Tibial nerve (tissue), 4 donors: Measurements from ENCODE around the gene NAGLU. TPM values are rescaled to one million over a fixed set of nuclear protein-coding genes. Genes with fewer than 3 reads are reported as not detected.
"Not testable (repeated sequence)": the region's sequence is repeated elsewhere in the genome, so short reads cannot be mapped to it uniquely, and the experiment has no call there.

ENCODE experiments used
- DNase-seq, 2 donors: peaks; one replicate each; pipeline ENCODE4 v3.0.0-alpha.2; 2019; ENCODE audit warnings: low spot score in 2 of 2
- H3K27ac ChIP-seq, 4 donors: fragments of 200-600 bp; sonication (generic) in 3 of 4; one replicate each; pipeline ENCODE4 v1.5.1; 2017 to 2019; ENCODE audit warnings: mild to moderate bottlenecking in 1 of 4
- H3K27me3 ChIP-seq, 2 donors: fragments of 200-600 bp; sonication (generic) in 1 of 2; one replicate each; pipeline versions ENCODE4 v1.5.1 to v1.6.0; 2017 to 2019
- H3K36me3 ChIP-seq, 3 donors: fragments of 200-600 bp; sonication (generic); one replicate each; pipeline ENCODE4 v1.5.1; 2018 to 2019
- H3K4me1 ChIP-seq, 4 donors: fragments of 200-600 bp; sonication (generic) in 3 of 4; one replicate each; pipeline ENCODE4 v1.5.1; 2017 to 2019
- H3K4me3 ChIP-seq, 4 donors: fragments of 200-600 bp; sonication (generic) in 3 of 4; one replicate each; pipeline ENCODE4 v1.5.1; 2017 to 2019; ENCODE audit warnings: mild to moderate bottlenecking in 1 of 4, moderate library complexity in 1 of 4
- H3K9me3 ChIP-seq, 4 donors: fragments of 200-600 bp; sonication (generic) in 3 of 4; one replicate each; pipeline ENCODE4 v1.5.1; 2017 to 2019
- EP300 ChIP-seq, 2 donors: sonication (generic); formaldehyde crosslinking; IDR thresholded peaks; one replicate each; pipeline ENCODE4 v1.6.1; 2017; ENCODE audit warnings: antibody characterized with exemption in 2 of 2, mild to moderate bottlenecking in 1 of 2
- POLR2A ChIP-seq, 2 donors: fragments of 450-650 bp; IDR thresholded peaks; one replicate each; pipeline ENCODE4 v1.6.1; 2017; ENCODE audit warnings: antibody characterized with exemption in 2 of 2, mild to moderate bottlenecking in 2 of 2, moderate library complexity in 2 of 2
- WGBS, 2 donors: methylation state at CpG; one replicate each; pipeline ENCODE4 v1.1.5; 2018; 5-methylcytosine and 5-hydroxymethylcytosine counted together
- total RNA-seq, 4 donors: library from RNA; depleted of rRNA; stranded (reverse); fragments of >200 nt; gene quantifications; one replicate each; pipeline ENCODE4 v1.1.0, GENCODE V29; 2016
- TF ChIP-seq, protein P1 (sequence below), 5 experiments: fragments of 200-600 bp in 3 of 5; fragments of 450-650 bp in 2 of 5; sonication (generic) in 3 of 5; IDR thresholded peaks; one replicate each; pipeline ENCODE4 v1.5.1; 2016 to 2019; ENCODE audit warnings: antibody characterized with exemption in 5 of 5, mild to moderate bottlenecking in 3 of 5, moderate library complexity in 2 of 5

NAGLU gene
- total RNA-seq, 4 donors from 2014 or later = 52.3 to 115 (median 67.3) TPM

DNA sequence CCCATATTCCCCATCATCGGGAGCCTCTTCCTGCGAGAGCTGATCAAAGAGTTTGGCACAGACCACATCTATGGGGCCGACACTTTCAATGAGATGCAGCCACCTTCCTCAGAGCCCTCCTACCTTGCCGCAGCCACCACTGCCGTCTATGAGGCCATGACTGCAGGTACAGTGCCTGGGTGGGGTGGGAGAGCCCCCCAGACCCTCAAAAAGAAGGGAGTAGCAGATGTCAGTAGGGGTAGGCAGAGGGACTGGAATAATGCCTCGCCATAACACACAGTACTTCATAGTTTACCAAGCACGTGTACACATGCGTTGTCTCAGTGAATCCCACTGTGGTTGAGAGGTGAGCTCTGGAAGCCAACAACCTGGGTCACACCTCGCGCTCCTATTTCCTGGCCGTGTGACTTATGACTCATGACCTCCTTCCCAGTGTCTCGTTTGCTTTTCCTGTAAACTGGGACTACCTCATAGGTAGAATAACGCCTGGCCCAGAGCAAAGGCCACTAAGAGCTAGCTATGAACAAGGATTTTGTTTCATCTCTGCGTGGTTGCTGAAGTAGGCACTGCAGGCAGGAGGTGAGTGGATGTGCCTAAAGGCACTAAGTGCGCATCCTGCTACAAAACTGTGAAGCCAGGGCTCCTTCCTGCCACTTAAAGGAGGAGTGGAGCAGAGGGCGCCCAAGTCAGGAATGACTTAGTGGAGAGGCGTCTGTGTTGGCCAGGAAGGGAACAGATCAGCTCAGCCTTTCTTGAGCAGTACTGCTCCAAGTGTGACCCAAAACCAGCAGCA is 5.2 kb downstream of the NAGLU start:
- Histone ChIP-seq H3K4me1 (peaks cover 3 to 18% (median 9%) of the 10 kb centered on the region in 4 donors), H3K27ac (no peak overlapping the region), H3K9me3 (no peaks in the 10 kb centered on the region), H3K4me3 (no peak overlapping the region), H3K27me3 (no peaks in the 10 kb centered on the region), H3K36me3 (peaks cover 2 to 75% (median 9%) of the 10 kb centered on the region in 3 donors)
- no peak for TF ChIP-seq EP300 (IDR thresholded peaks at IDR 0.05)
- TF ChIP-seq POLR2A (IDR thresholded peaks at IDR 0.05) = no peak
- TF ChIP-seq, protein P1, sequence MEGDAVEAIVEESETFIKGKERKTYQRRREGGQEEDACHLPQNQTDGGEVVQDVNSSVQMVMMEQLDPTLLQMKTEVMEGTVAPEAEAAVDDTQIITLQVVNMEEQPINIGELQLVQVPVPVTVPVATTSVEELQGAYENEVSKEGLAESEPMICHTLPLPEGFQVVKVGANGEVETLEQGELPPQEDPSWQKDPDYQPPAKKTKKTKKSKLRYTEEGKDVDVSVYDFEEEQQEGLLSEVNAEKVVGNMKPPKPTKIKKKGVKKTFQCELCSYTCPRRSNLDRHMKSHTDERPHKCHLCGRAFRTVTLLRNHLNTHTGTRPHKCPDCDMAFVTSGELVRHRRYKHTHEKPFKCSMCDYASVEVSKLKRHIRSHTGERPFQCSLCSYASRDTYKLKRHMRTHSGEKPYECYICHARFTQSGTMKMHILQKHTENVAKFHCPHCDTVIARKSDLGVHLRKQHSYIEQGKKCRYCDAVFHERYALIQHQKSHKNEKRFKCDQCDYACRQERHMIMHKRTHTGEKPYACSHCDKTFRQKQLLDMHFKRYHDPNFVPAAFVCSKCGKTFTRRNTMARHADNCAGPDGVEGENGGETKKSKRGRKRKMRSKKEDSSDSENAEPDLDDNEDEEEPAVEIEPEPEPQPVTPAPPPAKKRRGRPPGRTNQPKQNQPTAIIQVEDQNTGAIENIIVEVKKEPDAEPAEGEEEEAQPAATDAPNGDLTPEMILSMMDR (IDR thresholded peaks at IDR 0.05) = no peak
- no peak for DNase-seq
- 75 to 86% methylated on average over 17 of the region's 17 CpGs for WGBS, 2 donors

DNA sequence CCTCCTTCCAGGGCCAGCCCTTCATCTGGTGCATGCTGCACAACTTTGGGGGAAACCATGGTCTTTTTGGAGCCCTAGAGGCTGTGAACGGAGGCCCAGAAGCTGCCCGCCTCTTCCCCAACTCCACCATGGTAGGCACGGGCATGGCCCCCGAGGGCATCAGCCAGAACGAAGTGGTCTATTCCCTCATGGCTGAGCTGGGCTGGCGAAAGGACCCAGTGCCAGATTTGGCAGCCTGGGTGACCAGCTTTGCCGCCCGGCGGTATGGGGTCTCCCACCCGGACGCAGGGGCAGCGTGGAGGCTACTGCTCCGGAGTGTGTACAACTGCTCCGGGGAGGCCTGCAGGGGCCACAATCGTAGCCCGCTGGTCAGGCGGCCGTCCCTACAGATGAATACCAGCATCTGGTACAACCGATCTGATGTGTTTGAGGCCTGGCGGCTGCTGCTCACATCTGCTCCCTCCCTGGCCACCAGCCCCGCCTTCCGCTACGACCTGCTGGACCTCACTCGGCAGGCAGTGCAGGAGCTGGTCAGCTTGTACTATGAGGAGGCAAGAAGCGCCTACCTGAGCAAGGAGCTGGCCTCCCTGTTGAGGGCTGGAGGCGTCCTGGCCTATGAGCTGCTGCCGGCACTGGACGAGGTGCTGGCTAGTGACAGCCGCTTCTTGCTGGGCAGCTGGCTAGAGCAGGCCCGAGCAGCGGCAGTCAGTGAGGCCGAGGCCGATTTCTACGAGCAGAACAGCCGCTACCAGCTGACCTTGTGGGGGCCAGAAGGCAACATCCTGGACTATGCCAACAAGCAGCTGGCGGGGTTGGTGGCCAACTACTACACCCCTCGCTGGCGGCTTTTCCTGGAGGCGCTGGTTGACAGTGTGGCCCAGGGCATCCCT is 7.4 kb downstream of the NAGLU start:
- Histone ChIP-seq H3K36me3 (peaks cover 2 to 76% (median 9%) of the 10 kb centered on the region in 3 donors), H3K27me3 (no peaks in the 10 kb centered on the region), H3K4me3 (no peak overlapping the region), H3K9me3 (no peaks in the 10 kb centered on the region), H3K4me1 (peaks cover 0 to 9% (median 1%) of the 10 kb centered on the region in 4 donors), H3K27ac (no peak overlapping the region)
- no peak for DNase-seq
- TF ChIP-seq, protein P1 (IDR thresholded peaks at IDR 0.05) = no peak
- TF ChIP-seq POLR2A (IDR thresholded peaks at IDR 0.05) (no peak), EP300 (IDR thresholded peaks at IDR 0.05) (no peak)
- WGBS, 2 donors = 90 to 94% methylated on average over 12 to 38 of the region's 39 CpGs

DNA sequence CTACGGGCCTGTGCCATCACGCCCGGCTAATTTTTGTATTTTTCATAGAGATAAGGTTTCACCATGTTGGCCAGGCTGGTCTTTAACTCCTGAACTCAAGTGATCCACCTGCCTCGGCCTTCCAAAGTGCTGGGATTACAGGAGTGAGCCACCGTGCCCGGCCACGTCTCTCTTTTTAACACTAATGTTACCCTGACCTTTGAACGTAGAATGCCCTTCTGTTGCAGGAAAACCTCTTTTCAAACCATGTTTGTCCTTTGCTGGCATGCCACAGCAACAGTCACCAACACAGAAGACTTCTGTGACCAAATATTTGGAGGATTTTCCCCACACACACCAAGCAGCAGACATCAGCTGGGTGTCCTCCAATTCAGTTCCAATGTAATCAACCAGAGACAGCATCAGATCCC is 8.8 kb downstream of the NAGLU start:
- no peaks in the 10 kb centered on the region for H3K9me3 ChIP-seq
- no peak overlapping the region for H3K27ac ChIP-seq
- peaks cover 0 to 14% (median 4%) of the 10 kb centered on the region in 4 donors for H3K4me1 ChIP-seq
- no peak overlapping the region for H3K4me3 ChIP-seq
- no peaks in the 10 kb centered on the region for H3K27me3 ChIP-seq
- TF ChIP-seq, protein P1 (IDR thresholded peaks at IDR 0.05) = no peak
- TF ChIP-seq EP300 (IDR thresholded peaks at IDR 0.05) = no peak
- no peak for TF ChIP-seq POLR2A (IDR thresholded peaks at IDR 0.05)
- WGBS, 2 donors = 62 to 67% methylated on average over 8 of the region's 8 CpGs
- peaks cover 0 to 63% (median 2%) of the 10 kb centered on the region in 3 donors for H3K36me3 ChIP-seq
- no peak for DNase-seq

DNA sequence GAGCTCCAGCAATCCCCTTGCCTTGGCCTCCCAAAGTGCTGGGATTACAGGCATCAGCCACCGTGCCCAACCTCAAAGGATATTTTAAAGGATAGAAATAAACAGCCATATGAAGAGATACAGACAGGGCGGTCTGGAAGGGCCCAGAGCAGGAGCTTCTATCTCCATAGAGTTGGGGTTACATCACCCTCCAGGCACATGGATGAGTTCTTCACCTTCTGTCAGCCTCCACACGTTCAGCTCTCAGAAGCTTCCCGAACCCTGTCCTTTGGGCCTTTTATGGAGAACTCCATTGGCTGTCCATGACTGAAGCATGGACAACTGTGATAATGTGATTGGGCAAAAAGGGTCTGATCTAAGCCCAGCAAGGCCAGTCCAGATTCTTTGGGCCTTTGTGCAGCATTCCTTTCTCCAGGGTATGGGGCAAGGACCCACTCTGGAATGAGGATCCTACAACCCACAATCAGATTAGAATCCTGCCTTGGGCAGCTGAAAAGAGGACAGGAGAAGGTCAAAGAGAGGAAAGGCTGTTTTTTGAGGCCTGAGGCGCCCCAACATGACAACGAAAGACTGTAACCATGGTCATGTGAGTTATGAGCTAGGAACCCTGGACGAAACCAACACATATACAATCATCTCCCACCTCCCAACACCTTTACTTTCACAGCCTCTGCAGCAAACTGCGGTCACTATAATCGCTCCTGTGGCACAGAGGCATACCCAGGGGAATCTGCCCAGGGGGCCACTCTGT is 9.9 kb downstream of the NAGLU start:
- WGBS, 2 donors = 84 to 85% methylated on average over 9 of the region's 9 CpGs
- peaks cover 0 to 14% (median 4%) of the 10 kb centered on the region in 4 donors for H3K4me1 ChIP-seq
- not testable (repeated sequence) for DNase-seq, H3K9me3 ChIP-seq, H3K27ac ChIP-seq, H3K4me3 ChIP-seq, H3K27me3 ChIP-seq
- H3K36me3 ChIP-seq = peaks cover 0 to 53% (median 2%) of the 10 kb centered on the region in 3 donors

DNA sequence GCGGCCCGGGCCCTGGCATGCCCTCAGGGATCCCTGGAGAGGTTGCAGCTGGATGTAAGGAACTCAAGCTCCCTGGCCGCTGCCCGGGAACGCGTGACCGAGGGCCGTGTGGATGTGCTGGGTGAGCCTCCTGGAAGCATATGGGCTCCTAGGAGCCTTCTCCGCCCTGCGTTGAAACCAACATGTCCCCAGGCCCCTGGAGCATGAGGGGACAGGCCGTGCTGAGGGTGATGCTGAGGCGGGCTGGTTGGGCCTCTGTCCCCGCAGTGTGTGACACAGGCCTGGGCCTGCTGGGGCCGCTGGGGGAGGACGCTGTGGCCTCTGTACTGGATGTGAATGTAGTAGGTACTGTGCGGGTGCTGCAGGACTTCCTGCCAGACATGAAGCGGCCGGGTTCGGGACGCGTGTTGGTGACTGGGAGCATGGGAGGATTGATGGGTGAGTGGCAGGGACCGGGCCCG is 11.0 kb downstream of the NAGLU start:
- WGBS, 2 donors = 81 to 84% methylated on average over 23 of the region's 23 CpGs
- no peak overlapping the region for H3K27ac ChIP-seq
- DNase-seq = no peak

More for the DNA sequence above, 11.0 kb downstream of the NAGLU start:
- Histone ChIP-seq H3K4me1 (peaks cover 0 to 14% (median 4%) of the 10 kb centered on the region in 4 donors), H3K27me3 (no peaks in the 10 kb centered on the region), H3K4me3 (no peak overlapping the region), H3K36me3 (peaks cover 0 to 46% (median 2%) of the 10 kb centered on the region in 3 donors), H3K9me3 (no peaks in the 10 kb centered on the region)
- TF ChIP-seq EP300 (IDR thresholded peaks at IDR 0.05) = no peak
- no peak for TF ChIP-seq POLR2A (IDR thresholded peaks at IDR 0.05)
- TF ChIP-seq, protein P1 (IDR thresholded peaks at IDR 0.05) = no peak
